ENCODE data around the gene TBC1D21.

TBC1D21 gene

DNA sequence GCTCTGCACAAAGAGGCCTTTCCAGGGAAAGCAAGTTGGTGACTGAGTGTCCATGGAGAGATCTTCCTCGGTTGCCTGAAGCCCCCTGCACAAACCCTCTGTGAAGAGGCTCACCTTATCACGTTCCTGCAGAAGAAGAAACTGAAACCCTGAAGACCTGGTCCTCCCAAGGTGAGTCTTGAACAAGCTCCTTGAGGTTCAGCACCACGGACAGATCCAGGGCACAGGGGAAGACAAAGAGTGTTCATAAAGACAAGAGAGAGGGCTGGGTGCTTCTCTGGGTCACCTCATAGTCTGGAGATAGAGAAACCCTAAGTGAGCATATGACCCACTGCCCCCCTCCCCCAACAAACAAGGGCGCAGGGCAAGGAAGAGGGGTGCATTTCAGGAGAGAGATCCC lies 21.7 kb upstream of the TBC1D21 start:
- peaks cover 14% of the 10 kb centered on the region for H3K27me3 Mint-ChIP-seq
- no peaks in the 10 kb centered on the region for H3K36me3 Mint-ChIP-seq
- no peak overlapping the region for H3K27ac Mint-ChIP-seq
- no peaks in the 10 kb centered on the region for H3K4me1 Mint-ChIP-seq (ENCODE audit: low read depth)
- peaks cover 3% of the 10 kb centered on the region for H3K9me3 Mint-ChIP-seq (ENCODE audit: low read depth)
- H3K4me3 Mint-ChIP-seq = no peak overlapping the region

DNA sequence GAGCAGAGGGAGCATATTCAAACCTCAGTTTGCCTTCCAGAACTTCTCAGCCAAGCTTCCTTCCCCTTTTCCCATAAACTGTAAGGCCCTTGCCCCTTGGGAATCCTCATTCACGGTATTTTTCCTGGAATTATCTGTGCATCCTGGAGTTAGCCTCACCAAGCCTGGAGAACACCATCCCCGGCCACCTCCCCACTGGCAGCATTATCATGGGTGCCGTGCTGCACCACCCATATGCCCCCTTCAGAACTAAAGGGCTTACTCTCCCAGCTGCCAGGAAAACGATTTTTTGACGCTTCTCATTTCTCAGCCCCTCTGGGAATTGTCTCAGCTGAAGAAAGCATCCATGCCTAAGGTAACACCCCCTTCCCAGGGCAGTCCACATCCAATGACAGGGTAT lies 20.9 kb upstream of the TBC1D21 start:
- Mint-ChIP-seq H3K27ac (no peak overlapping the region), H3K36me3 (no peaks in the 10 kb centered on the region), H3K9me3 (ENCODE audit: low read depth) (peaks cover 3% of the 10 kb centered on the region), H3K4me1 (ENCODE audit: low read depth) (no peaks in the 10 kb centered on the region), H3K27me3 (peaks cover 18% of the 10 kb centered on the region), H3K4me3 (no peak overlapping the region)

DNA sequence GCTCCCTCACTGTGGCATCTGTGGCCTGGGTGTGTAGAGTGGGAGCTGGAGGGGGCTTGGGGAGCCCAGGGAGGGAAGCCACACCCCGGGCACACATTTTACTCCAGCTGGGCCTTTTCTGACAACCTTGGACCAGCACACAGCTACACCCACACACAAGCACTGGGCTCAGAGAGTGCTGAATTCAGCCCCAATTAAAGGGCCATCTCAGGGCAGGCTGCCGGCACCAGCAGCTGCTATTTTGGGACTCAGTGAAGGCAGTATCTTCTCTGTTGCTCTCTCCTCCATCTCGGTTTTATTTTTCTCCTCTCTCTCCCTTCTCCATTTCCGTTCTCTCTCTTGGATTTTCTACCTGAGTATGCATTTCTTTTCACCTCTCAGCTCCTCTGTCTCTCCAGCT lies 19.1 kb upstream of the TBC1D21 start:
- Mint-ChIP-seq H3K27ac (no peak overlapping the region), H3K27me3 (peaks cover 18% of the 10 kb centered on the region), H3K36me3 (no peaks in the 10 kb centered on the region), H3K4me3 (no peak overlapping the region), H3K4me1 (ENCODE audit: low read depth) (no peaks in the 10 kb centered on the region), H3K9me3 (ENCODE audit: low read depth) (peaks cover 3% of the 10 kb centered on the region)

DNA sequence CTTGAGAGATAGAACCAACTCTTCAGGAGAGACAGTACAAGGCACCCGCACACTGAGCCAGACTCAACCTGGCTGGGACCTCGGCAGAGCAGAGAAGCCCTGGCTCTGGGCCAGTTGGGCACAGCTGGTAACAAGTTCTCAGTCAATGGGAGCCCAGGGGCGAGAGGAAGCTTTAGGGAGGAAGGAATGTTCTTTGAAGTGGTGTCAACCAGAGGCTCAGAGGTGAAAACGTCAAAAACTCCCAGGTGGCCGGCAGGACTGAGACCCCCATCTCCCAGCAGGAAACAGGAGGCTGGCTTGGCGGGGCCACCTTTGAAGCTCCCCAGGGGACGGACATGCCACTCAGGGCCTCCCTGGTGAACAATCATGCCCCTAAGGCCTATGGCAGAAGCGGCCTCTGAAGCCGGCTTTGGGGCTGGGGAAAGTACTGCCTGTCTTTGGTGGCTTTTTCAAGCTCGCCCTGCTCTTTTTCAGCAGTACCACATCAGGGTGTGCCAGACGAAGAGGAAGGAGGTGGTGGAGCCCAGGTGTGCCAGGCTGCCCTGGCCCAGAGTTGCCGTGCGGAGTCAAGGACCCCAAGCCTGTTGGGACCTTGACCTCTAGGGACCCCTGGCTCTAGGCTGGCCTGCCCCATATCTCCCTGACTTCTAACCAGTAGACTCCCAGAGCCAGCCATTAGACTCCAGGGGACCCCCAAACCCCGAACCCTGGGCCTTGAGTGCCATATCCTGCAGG lies 16.7 kb upstream of the TBC1D21 start:
- H3K27me3 Mint-ChIP-seq = peaks cover 19% of the 10 kb centered on the region
- no peak overlapping the region for H3K4me3 Mint-ChIP-seq
- H3K36me3 Mint-ChIP-seq = no peaks in the 10 kb centered on the region
- H3K9me3 Mint-ChIP-seq (ENCODE audit: low read depth) = peaks cover 1% of the 10 kb centered on the region
- no peak overlapping the region for H3K27ac Mint-ChIP-seq
- H3K4me1 Mint-ChIP-seq (ENCODE audit: low read depth) = no peaks in the 10 kb centered on the region

DNA sequence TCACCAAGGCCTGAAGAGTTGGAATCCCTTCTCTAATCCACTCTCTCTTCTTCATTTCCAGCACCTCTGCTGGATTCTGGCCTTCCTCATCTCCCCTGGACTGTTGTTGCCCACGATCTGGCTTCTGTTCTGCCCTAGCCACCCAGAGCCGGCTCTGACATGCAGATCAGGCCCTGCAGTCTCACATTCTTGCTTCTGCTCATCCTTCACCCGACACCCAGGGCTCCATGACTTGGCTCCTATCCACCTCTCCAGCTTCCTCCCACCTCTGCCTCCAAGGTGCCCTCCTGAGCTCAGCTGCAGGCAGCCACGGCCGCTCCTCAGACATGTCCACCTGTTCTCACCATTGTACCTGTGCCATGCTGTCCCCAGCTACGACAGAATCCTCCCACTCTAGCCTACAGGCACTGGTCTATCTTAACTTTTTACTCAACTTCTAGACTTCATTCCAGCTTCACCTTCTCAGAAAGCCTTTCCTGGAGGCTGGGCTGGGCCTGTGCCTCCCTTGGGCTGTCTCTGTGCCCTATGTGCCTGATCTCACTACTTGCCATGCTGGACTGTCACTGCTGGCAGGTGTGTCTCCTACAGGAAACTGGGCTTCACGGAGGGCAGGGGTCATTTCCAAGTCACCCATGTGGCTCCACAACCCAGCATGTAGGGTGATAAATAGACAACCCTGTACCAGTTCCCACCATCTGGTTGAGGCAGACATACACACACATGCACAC lies 16.0 kb upstream of the TBC1D21 start:
- H3K4me3 Mint-ChIP-seq = no peak overlapping the region
- H3K27ac Mint-ChIP-seq = no peak overlapping the region
- peaks cover 19% of the 10 kb centered on the region for H3K27me3 Mint-ChIP-seq
- H3K36me3 Mint-ChIP-seq = no peaks in the 10 kb centered on the region
- no peaks in the 10 kb centered on the region for H3K4me1 Mint-ChIP-seq (ENCODE audit: low read depth)
- H3K9me3 Mint-ChIP-seq (ENCODE audit: low read depth) = no peaks in the 10 kb centered on the region

DNA sequence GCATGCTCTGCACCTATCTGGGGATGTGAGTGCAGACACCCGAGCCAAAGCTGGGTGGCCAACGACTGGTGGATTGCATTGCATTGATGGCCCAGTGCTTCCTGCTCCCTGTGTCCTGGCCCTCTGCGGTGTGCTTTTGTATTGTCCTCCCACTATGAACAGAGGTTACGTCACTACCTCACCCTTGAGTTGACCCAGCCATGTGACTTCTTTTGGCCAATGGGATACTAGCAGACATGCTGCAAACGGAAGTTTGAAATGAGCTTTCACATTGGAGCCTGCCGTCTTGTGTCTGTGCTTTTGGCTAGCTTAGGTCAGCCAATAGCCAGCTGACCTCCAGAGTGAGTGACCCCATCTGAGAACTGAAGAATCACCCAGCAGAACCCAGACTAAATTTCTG lies 15.3 kb upstream of the TBC1D21 start:
- no peak overlapping the region for H3K27ac Mint-ChIP-seq
- H3K4me3 Mint-ChIP-seq = no peak overlapping the region
- H3K4me1 Mint-ChIP-seq (ENCODE audit: low read depth) = no peaks in the 10 kb centered on the region
- peaks cover 18% of the 10 kb centered on the region for H3K27me3 Mint-ChIP-seq
- H3K36me3 Mint-ChIP-seq = no peaks in the 10 kb centered on the region
- no peaks in the 10 kb centered on the region for H3K9me3 Mint-ChIP-seq (ENCODE audit: low read depth)

DNA sequence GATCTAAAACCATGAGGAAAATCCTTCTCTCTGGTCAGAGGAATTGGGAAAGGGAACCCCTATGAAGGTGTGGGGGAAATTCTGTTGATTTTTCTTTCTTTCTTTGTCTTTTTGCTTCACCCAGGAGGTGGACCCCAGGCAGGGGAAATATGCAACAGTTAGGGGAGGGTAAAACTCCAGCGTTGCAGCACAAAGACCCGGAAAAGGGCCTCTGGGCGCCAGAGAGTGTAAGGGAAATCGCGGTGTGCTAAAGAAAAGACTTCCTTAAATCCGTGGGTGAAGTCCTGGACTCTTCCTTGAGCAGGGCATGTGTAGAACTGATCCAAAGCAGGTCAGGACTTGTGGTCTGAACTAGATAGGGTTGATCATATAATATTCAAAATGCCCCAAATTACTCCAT lies 11.1 kb upstream of the TBC1D21 start:
- no peak overlapping the region for H3K27ac Mint-ChIP-seq
- H3K9me3 Mint-ChIP-seq (ENCODE audit: low read depth) = no peaks in the 10 kb centered on the region
- H3K27me3 Mint-ChIP-seq = peaks cover 6% of the 10 kb centered on the region
- H3K4me1 Mint-ChIP-seq (ENCODE audit: low read depth) = peaks cover 15% of the 10 kb centered on the region
- H3K36me3 Mint-ChIP-seq = no peaks in the 10 kb centered on the region
- no peak overlapping the region for H3K4me3 Mint-ChIP-seq

DNA sequence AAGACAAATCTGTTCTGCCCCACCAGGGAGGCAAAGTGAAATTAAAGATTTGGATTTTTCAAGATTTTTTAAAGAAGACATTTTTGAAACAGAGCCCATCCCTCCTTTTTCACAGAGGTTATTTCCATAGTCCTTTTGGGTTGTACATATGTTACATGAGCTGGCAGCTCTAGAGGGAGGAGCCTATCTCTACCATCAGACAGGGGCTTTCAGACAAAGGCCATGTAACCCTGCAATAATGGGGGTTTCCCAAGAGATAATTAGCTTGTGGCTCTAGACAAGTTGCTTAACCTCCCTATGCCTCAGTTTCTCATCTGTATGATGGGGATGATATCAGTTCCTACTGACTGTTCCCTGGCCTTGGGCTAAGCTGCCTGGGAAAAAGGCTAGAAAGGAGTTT lies 8.0 kb upstream of the TBC1D21 start:
- H3K36me3 Mint-ChIP-seq = no peaks in the 10 kb centered on the region

DNA sequence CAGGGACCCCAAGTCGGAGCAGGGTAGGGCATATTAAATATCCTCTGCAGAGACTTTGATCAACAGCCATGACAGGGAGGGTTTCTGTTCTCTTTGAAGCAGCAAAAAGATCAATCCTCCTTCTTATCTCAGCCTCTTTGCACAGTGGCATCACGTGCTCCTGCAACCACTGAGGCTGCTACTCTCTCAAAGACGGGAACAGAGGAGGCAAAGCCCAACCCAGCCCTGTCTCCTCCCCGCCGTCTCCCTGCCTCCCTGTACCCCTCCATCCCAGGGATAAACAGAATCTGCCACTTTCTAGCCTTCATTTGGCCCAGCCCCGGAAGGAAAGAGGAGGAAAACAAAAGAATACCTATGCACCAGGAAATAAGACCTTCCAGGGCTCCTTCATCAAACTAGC lies 7.5 kb upstream of the TBC1D21 start:
- Mint-ChIP-seq H3K4me1 (ENCODE audit: low read depth) (peaks cover 15% of the 10 kb centered on the region), H3K36me3 (no peaks in the 10 kb centered on the region), H3K4me3 (no peak overlapping the region), H3K27ac (no peak overlapping the region), H3K27me3 (peaks cover 2% of the 10 kb centered on the region), H3K9me3 (ENCODE audit: low read depth) (no peaks in the 10 kb centered on the region)

More for the DNA sequence above, 8.0 kb upstream of the TBC1D21 start:
- H3K27me3 Mint-ChIP-seq = peaks cover 2% of the 10 kb centered on the region
- H3K27ac Mint-ChIP-seq = no peak overlapping the region
- H3K9me3 Mint-ChIP-seq (ENCODE audit: low read depth) = no peaks in the 10 kb centered on the region
- peaks cover 15% of the 10 kb centered on the region for H3K4me1 Mint-ChIP-seq (ENCODE audit: low read depth)
- no peak overlapping the region for H3K4me3 Mint-ChIP-seq

DNA sequence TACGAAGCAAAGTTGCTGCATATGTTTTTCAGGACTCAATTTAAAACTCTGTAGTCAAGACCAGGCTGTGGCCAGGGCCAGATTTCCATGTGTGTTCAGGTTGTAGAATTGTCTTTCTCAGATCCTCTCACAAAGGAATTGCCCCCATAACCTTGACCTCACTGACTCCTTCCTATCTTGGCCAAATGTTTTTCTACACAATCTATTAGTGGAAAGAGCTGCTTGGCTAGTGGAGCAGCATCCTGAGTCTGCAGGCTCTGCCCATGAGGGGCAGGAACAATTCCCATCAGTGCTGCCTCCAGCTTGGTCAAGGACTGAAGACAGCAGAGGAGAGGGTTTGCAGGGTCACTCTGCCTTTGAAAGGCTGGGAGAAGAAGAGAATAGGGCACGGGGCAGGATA lies 6.9 kb upstream of the TBC1D21 start:
- Mint-ChIP-seq H3K27ac (no peak overlapping the region), H3K27me3 (peaks cover 4% of the 10 kb centered on the region), H3K4me3 (no peak overlapping the region), H3K36me3 (no peaks in the 10 kb centered on the region), H3K9me3 (ENCODE audit: low read depth) (no peaks in the 10 kb centered on the region), H3K4me1 (ENCODE audit: low read depth) (peaks cover 15% of the 10 kb centered on the region)

DNA sequence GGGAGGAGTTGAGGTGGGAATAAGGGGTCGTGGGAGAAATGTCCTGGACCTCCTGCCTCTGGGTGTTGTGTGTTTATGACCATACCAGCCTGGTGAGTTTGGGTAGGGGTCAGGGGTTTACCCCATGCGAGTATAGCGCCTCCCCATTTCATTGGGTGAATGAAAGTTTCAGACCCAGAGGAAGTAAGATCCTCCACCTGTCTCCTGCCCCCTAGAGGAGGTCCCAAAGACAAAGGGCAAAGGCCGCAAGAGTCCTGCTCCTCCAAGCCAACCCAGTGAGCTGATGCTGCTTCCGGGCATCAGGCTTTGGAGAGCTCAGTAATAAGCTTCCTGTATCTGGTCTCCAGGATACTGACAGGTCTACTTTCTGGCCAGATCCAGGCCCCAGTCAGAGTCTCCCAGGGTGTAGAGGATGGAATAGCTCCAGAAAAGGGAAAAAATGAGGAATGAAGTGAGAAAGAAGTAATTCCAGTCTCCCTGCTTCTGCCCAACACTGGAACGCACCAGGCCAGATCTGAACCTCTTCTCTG lies 6.4 kb upstream of the TBC1D21 start:
- peaks cover 15% of the 10 kb centered on the region for H3K4me1 Mint-ChIP-seq (ENCODE audit: low read depth)

DNA sequence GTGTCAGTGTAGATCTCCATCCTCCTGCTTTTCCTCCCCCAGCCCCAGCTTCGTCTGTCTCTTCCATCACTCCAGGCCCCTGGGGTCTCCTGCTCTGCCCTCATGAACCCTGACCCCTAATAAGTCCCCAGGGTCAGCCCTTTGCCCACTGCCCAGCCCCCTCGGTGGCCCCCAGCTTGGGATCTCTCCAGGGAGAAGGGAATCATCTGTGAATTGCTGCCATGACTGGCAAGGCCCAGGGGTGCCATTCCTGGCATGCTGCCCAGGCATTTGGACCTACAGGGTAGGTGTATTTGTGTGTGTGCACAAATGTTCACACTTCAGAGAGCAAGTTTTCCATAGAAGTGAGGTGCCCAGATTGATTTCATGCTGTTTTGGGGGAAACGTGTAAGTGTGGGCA lies 5.9 kb upstream of the TBC1D21 start:
- Mint-ChIP-seq H3K27ac (no peak overlapping the region), H3K4me1 (ENCODE audit: low read depth) (peaks cover 15% of the 10 kb centered on the region), H3K27me3 (peaks cover 11% of the 10 kb centered on the region), H3K4me3 (no peak overlapping the region), H3K36me3 (no peaks in the 10 kb centered on the region), H3K9me3 (ENCODE audit: low read depth) (no peaks in the 10 kb centered on the region)

More for the DNA sequence above, 6.4 kb upstream of the TBC1D21 start:
- no peaks in the 10 kb centered on the region for H3K36me3 Mint-ChIP-seq
- no peak overlapping the region for H3K4me3 Mint-ChIP-seq
- H3K27ac Mint-ChIP-seq = no peak overlapping the region
- H3K9me3 Mint-ChIP-seq (ENCODE audit: low read depth) = no peaks in the 10 kb centered on the region
- peaks cover 8% of the 10 kb centered on the region for H3K27me3 Mint-ChIP-seq

DNA sequence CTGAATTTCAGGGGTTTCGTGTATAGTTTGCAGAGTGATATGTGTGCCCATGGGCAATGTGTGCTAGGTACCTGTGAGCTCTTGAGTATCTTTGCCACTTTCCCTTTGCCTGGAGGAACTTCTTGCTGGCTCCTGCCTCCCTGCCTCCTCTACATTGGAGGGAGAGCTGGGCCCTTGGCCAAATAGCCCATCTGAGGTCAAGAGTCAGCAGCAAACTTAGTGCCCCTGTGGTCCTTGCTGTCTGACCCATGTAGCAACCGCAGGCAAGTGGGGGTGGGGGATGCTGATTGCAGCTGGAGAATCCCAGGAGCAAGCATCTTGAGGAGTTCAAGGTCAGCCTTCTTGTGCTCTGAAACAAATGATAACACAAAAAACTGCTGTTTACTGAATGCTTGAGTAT lies 5.4 kb upstream of the TBC1D21 start:
- Mint-ChIP-seq H3K36me3 (no peaks in the 10 kb centered on the region), H3K4me3 (no peak overlapping the region), H3K9me3 (ENCODE audit: low read depth) (no peaks in the 10 kb centered on the region), H3K4me1 (ENCODE audit: low read depth) (peaks cover 15% of the 10 kb centered on the region), H3K27me3 (peaks cover 15% of the 10 kb centered on the region), H3K27ac (no peak overlapping the region)

DNA sequence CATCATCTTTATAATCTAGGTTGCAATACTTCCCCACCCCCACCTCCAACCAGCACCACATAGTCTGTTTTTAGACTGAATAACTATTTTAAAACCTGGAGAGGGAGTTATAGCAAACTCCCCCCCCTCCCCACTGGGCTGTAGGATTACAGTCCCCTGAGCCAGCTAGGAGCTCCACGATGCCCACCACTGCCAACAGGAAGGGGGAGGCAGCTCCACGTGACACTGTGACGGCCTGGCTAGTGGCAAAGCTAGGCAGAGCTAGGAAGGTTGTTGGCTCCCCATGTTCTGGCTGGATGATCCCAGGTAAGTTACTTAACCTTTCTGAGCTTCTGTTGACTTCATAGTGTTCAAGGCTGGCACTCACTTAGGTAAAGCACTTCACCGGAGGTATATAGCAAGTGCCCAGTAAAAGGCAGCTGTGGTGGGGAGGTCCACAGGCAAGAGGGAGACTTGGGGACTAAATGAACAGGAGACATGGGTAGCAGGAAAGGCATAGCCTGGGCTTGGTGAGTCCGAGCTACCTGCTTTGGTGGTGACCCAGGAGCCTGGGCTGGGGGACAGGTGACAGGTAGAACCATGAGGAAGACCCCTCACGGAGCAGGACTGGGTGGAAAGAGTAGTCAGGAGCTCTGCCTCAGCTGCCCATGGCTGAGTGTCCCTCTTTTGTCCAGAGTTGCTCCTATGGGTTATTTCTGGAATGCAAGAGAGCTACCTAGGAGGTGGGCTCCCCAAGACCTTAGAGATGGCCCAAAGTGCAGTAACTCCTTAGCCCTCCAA lies 4.0 kb upstream of the TBC1D21 start:
- Mint-ChIP-seq H3K36me3 (no peaks in the 10 kb centered on the region), H3K4me3 (no peak overlapping the region), H3K27ac (no peak overlapping the region), H3K4me1 (ENCODE audit: low read depth) (peaks cover 15% of the 10 kb centered on the region), H3K9me3 (ENCODE audit: low read depth) (no peaks in the 10 kb centered on the region), H3K27me3 (peaks cover 17% of the 10 kb centered on the region)
